KOPT-K1 (cell line): ENCODE results near the gene TMED8.
"Not testable (repeated sequence)": the region's sequence is repeated elsewhere in the genome, so short reads cannot be mapped to it uniquely, and the experiment has no call there.

ENCODE experiments used
- H3K27ac ChIP-seq: fragments of 200-600 bp; sonication (generic); 2 replicates; pipeline ENCODE4 v1.5.1; 2016; ENCODE audit warnings: antibody characterized with exemption, mild to moderate bottlenecking, low read depth, low read length; ENCODE audit not compliant: poor library complexity, severe bottlenecking
- H3K36me3 ChIP-seq: fragments of 200-600 bp; sonication (generic); 2 replicates; pipeline ENCODE4 v1.5.1; 2017; ENCODE audit warnings: antibody characterized with exemption, mild to moderate bottlenecking, low read length, moderate library complexity; ENCODE audit not compliant: insufficient read depth
- H3K9me3 ChIP-seq: fragments of 200-600 bp; sonication (generic); 2 replicates; pipeline ENCODE4 v1.5.1; 2017; ENCODE audit warnings: antibody characterized with exemption, low read length, mild to moderate bottlenecking; ENCODE audit not compliant: insufficient read depth, poor library complexity, severe bottlenecking

Gene TMED8

GRCh38 chr14:77343662-77344061, 33.2 kb downstream of the TMED8 start:
- no peaks in the 10 kb centered on the region for H3K9me3 ChIP-seq
- H3K36me3 ChIP-seq = peaks cover 80% of the 10 kb centered on the region
- no peak overlapping the region for H3K27ac ChIP-seq

DNA sequence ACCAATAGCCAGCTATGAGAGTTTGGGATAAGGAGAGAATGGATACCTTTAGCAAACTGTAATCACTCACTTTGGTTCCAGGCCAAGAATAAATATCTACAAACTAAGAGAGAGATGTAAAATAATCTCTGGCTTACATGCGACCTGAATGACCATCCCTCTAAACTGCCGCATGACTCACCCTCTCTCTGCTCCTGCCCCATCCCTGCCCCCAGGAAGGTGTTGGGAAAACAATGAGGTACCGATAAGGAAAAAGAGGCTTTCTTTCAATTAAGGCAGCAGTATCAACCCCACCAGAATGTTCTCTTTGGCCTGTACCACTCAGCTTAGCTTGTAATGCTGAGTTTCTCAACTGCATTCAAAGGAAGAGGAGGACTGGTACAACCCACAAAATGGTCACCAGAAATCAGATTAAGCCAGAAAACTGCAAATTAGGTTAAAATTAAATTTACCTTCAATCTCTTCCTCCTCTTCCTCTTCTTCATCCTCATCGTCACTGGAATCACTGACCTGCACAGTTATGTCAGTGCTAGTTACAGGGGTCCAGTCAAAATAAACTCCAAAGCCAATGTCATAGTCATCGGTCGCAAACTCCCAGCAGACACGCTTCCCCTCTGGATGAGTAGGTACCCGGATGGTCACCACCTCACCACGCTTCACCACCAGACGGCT, 34.0 kb downstream of the TMED8 start:
- Histone ChIP-seq H3K9me3 (no peaks in the 10 kb centered on the region), H3K27ac (no peak overlapping the region), H3K36me3 (peaks cover 80% of the 10 kb centered on the region)

- Histone ChIP-seq H3K36me3 (peaks cover 84% of the 10 kb centered on the region), H3K27ac (no peak overlapping the region), H3K9me3 (no peaks in the 10 kb centered on the region)
Measured at GRCh38 chr14:77340389-77340788, 36.5 kb downstream of the TMED8 start.

DNA sequence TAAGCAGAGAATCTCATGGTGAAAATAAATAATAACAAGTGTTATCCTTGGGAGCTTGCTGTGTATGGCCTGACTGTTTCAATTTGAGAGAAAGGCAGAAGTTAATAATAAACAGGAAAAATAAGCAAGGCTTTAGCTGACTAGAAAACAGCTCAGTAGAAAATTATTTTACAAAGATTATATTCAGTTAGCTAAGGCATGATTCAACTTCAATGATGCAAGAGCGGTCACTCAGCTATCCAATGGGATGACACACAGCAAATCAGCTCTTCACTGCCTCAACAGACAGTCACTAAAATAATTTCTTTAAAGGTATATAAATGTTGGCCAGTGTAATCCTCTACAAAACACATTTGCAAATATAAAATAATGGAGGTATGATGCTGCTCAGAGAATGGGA, 37.5 kb downstream of the TMED8 start:
- no peak overlapping the region for H3K27ac ChIP-seq
- peaks cover 79% of the 10 kb centered on the region for H3K36me3 ChIP-seq

GRCh38 chr14:77338302-77338701, 38.6 kb downstream of the TMED8 start:
- no peaks in the 10 kb centered on the region for H3K9me3 ChIP-seq
- peaks cover 70% of the 10 kb centered on the region for H3K36me3 ChIP-seq
- H3K27ac ChIP-seq = no peak overlapping the region

More for the DNA sequence above, 37.5 kb downstream of the TMED8 start:
- H3K9me3 ChIP-seq = no peaks in the 10 kb centered on the region

- H3K36me3 ChIP-seq = peaks cover 66% of the 10 kb centered on the region
- no peak overlapping the region for H3K27ac ChIP-seq
- H3K9me3 ChIP-seq = no peaks in the 10 kb centered on the region
Measured at GRCh38 chr14:77337880-77338279, 39.0 kb downstream of the TMED8 start.

DNA sequence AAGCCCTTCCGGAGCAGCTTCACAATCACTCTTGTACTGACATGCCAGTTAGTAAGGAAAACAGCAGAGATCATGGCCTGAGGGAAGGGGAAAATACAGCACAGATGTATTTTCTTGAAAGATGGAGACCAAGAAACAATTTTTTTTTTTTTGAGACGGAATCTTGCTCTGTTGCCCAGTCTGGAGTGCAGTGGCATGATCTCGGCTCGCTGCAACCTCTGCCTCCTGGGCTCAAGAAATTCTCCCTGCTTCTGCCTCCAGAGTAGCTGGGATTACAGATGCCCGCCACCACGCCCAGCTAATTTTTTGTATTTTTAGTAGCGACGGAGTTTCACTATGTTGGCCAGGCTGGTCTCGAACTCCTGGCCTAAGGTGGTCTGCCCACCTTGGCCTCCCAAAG, 39.6 kb downstream of the TMED8 start:
- H3K36me3 ChIP-seq = peaks cover 60% of the 10 kb centered on the region
- not testable (repeated sequence) for H3K27ac ChIP-seq, H3K9me3 ChIP-seq

- Histone ChIP-seq H3K27ac (no peak overlapping the region), H3K36me3 (peaks cover 43% of the 10 kb centered on the region), H3K9me3 (no peaks in the 10 kb centered on the region)
Measured at GRCh38 chr14:77335576-77335975, 41.3 kb downstream of the TMED8 start.

DNA sequence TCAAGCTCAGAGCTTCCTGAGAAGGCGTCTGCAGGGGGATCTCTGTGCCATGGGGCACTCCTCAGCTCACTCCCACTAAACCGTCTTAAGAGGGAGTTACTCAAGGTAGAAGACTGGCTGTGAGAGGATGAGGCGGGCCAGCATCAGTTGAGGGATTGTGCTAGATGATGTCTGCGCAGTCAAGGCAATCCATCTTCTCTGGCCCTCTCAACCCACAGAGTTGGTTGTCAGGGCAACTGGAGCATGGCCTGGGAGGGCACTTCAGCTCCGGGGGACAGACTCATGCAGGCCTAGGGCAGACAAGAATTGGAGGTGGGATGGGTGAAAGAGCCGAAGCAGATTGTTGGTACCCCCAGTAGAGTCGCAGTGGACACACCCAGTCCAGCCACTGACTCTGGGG, 47.0 kb downstream of the TMED8 start:
- Histone ChIP-seq H3K27ac (no peak overlapping the region), H3K9me3 (no peaks in the 10 kb centered on the region), H3K36me3 (peaks cover 4% of the 10 kb centered on the region; the same call in 1 of the 2 replicates)

DNA sequence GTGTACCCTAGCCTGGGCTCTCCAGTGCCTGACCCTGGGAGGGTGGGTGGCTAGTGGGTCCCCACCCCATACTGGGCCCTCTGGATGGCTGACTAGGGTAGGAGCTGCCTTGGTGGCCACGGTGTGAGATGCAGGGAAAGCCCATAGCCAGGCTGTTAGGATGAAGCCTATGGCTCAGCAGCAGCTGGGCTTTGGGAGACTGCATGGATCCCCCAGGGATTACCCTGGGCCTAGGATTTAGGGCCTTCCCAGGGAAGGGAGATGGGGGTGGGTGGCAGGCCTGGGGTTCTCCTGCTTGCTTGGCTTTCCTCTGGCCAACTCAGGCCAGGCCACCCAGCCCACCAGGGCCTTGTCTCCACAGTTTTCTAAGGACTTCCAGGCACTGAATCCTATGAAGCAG, 49.8 kb downstream of the TMED8 start:
- Histone ChIP-seq H3K27ac (no peak overlapping the region), H3K36me3 (no peaks in the 10 kb centered on the region), H3K9me3 (no peaks in the 10 kb centered on the region)

DNA sequence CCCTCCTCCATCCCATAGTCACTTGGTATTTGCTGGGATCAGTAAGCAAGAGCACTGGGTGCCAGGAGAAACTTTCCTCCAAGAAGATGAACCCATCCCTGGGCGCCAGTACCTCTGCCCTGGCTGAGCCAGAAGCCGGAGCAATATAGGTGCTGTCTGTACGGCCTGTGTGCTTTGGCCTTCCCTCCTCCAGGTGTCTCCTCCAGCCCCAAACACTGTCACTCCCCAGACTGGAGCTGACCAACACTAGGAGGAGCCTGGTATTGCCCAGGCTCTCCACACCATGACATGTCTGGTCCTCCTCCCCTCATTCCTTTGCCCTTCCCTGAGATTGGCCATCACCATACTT, 51.2 kb downstream of the TMED8 start:
- Histone ChIP-seq H3K9me3 (no peaks in the 10 kb centered on the region), H3K27ac (no peak overlapping the region), H3K36me3 (no peaks in the 10 kb centered on the region)

GRCh38 chr14:77324816-77325745, 51.8 kb downstream of the TMED8 start:
- Histone ChIP-seq H3K27ac (no peak overlapping the region), H3K36me3 (no peaks in the 10 kb centered on the region), H3K9me3 (no peaks in the 10 kb centered on the region)

DNA sequence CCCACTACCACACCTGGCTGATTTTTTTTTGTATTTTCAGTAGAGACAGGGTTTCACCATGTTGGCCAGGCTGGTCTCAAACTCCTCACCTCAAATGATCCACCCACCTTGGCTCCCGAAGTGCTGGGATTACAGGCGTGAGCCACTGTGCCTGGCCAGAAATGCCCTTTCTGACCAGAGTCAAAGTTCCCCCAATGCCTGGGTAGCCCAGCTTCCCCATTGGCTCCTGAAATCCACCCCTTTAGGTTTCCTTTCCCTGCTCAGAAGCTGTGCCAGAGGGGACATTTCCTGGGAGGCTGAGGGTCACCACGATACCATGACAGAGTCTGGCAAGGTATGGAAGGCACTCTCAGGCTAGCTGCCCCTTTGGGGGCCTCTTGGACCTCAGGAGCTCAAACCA, 52.6 kb downstream of the TMED8 start:
- Histone ChIP-seq H3K27ac (no peak overlapping the region), H3K9me3 (no peaks in the 10 kb centered on the region), H3K36me3 (no peaks in the 10 kb centered on the region)

DNA sequence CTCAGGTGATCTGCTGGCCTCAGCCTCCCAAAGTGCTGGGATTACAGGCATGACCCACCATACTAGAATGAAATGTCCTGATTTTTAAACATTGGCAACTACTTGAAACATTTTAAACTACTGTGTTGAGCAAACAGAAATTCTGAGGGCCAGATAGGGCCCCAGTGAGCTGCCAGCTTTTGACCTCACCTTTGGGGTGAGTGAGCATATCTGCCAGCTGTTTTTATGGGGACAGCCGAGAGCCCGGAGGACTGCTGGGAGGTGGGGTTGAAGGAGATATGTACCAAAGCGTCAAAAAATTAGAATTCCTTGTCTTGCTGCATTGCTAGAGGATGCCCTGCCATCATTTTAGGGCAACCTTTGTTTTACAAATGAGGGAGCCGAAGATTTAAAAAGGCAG, 53.3 kb downstream of the TMED8 start:
- Histone ChIP-seq H3K9me3 (no peaks in the 10 kb centered on the region), H3K27ac (no peak overlapping the region), H3K36me3 (no peaks in the 10 kb centered on the region)

DNA sequence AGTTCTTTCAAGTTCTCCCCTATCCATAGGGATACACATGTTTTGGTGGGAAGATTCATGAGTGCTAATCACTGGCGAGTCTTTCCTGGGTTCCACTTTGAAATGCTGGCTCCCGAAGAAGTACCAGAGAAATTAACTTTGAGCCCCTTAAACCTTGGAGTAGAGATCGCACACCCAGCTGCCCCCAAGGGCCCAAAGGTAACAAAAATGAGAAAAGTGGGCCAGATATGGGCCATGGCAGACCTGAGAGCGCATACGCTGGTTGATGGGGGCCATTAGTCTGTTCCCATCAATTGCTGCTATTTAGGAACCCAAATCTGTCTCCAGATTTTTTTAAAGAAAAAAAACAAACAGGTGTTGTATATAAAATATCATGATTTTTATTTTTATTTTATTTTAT, 53.9 kb downstream of the TMED8 start:
- no peaks in the 10 kb centered on the region for H3K9me3 ChIP-seq

More for the DNA sequence above, 53.9 kb downstream of the TMED8 start:
- H3K27ac ChIP-seq = no peak overlapping the region
- H3K36me3 ChIP-seq = no peaks in the 10 kb centered on the region
